HUES64 (cell line): ENCODE data around the gene PRCD.

Experiments used
- H3K27ac ChIP-seq: 2 replicates; pipeline ENCODE4 v1.7.0; 2013; ENCODE audit warnings: low read depth, low read length, inconsistent platforms
- H3K27me3 ChIP-seq: 2 replicates; pipeline ENCODE4 v1.6.1; 2013; ENCODE audit warnings: mild to moderate bottlenecking, low read length; ENCODE audit not compliant: insufficient read depth
- H3K36me3 ChIP-seq: 2 replicates; pipeline ENCODE4 v1.6.1; 2013; ENCODE audit warnings: mild to moderate bottlenecking, low read length; ENCODE audit not compliant: insufficient read depth
- H3K4me1 ChIP-seq: 2 replicates; pipeline ENCODE4 v1.6.1; 2013; ENCODE audit warnings: mild to moderate bottlenecking, low read length, moderate library complexity; ENCODE audit not compliant: insufficient read depth
- H3K4me3 ChIP-seq: 2 replicates; pipeline ENCODE4 v1.5.1; 2013; ENCODE audit warnings: mild to moderate bottlenecking, low read length, moderate library complexity
- H3K9ac ChIP-seq: 2 replicates; pipeline ENCODE4 v1.6.1; 2013; ENCODE audit warnings: mild to moderate bottlenecking, low read depth, low read length
- H3K9me3 ChIP-seq: 2 replicates; pipeline ENCODE4 v1.6.1; 2013; ENCODE audit warnings: low read depth, low read length; ENCODE audit not compliant: insufficient read depth
- WGBS: fragments of 150-250, 120-280 bp; methylation state at CpG from one replicate; pipeline ENCODE4 v1.1.7; 2013; ENCODE audit warnings: missing lambda C conversion rate; 5-methylcytosine and 5-hydroxymethylcytosine counted together

PRCD gene

DNA sequence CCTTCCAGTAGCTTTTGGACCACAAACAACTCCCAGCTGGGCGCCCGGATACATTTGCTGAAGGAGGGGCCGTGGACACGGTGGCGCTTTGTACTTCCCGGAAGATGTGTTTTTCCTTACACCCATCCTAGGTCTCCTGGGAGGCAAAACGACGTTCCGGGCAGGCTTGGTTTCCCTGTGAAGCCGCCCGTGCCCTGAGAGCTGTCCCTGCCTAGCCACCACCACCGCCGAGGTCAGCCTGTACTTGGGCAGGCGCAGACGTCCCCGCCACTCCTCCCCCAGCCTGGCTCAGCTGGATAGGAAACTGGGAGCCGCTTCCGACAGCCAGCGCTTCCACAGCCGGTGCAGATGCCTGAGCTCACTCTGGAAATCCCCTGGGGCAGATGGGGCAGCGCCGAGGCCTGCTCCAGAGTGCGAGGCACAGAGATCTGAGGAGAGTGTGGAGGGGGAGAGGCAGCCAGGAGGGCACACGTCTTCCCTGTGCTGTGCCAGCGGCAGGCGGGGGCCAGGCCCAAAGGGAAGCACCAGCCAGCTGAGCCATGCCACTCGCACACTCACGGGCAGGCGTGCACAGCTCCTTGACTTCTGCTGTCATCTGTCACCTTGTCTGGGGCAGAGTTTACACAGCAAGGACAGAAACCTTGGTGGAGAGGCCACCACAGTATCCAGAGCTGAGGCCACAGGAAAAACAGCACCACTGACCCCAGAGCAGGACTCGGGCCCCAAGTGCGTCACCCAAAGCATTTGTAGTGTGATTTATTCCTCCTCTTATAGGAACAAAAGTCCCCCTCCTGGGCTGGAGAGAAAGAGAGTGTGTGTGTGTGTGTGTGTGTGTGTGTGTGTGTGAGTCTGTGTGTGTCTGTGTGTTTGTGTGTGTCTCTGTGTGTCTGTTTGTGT, 41.6 kb upstream of the PRCD start:
- no peaks in the 10 kb centered on the region for H3K36me3 ChIP-seq
- H3K9me3 ChIP-seq: no peaks in the 10 kb centered on the region
- peaks cover 5% of the 10 kb centered on the region; the same call in 1 of the 2 replicates for H3K27me3 ChIP-seq
- no peak overlapping the region for H3K4me3 ChIP-seq
- H3K27ac ChIP-seq: 0 out of 2 replicates have a peak overlapping the region, but pooled peaks have one; percentile 40
- H3K4me1 ChIP-seq: peaks cover 45% of the 10 kb centered on the region
- 38% methylated on average over 31 of the region's 31 CpGs for WGBS
- H3K9ac ChIP-seq: no peak overlapping the region

DNA sequence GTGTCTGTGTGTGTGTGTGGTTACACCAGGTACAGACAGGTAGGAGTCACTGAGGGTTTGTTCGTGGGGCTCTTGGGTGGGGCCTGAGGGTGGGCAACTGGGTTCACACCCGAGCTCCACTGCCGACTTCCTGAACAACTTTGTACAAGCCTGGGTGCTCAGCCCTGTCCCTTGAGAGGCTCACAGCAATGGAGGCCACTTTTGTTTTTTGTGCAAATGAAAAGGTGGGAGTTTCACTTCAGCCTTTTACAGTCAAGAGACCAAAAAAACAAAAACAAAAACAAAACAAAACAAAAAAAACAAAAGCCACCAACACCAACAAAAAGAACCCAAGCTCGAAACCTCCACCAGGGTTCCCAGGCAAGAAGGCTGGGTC, 41.0 kb upstream of the PRCD start:
- peaks cover 40% of the 10 kb centered on the region for H3K4me1 ChIP-seq
- H3K9ac ChIP-seq: no peak overlapping the region
- H3K36me3 ChIP-seq: no peaks in the 10 kb centered on the region
- 76% methylated on average over 4 of the region's 4 CpGs for WGBS
- H3K9me3 ChIP-seq: no peaks in the 10 kb centered on the region
- H3K4me3 ChIP-seq: no peak overlapping the region
- H3K27me3 ChIP-seq: peaks cover 5% of the 10 kb centered on the region; the same call in 1 of the 2 replicates
- H3K27ac ChIP-seq: no peak overlapping the region

DNA sequence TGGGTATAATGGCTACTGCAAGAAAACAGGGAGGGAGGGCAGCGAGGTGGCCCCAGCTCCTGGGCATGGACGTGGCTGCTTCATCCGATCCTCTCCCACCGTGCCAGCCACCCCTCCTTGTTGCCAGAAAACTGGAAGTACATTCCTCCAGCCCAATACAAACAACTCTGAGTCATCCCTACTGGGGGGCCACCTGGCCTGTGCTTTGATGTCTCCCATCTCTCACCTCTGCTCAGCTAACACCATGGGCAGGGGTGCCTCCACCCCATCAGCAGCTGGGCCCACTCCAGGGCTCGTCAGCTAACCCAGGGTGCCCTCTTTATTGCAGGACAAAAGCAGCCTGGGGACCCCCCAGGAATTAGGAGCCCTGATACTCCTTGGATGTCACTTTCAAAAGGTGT, 40.6 kb upstream of the PRCD start:
- Histone ChIP-seq H3K4me3 (no peak overlapping the region), H3K9ac (no peak overlapping the region), H3K27ac (no peak overlapping the region), H3K9me3 (no peaks in the 10 kb centered on the region), H3K27me3 (peaks cover 5% of the 10 kb centered on the region; the same call in 1 of the 2 replicates), H3K4me1 (peaks cover 40% of the 10 kb centered on the region), H3K36me3 (no peaks in the 10 kb centered on the region)
- WGBS: 69% methylated on average over 5 of the region's 5 CpGs

DNA sequence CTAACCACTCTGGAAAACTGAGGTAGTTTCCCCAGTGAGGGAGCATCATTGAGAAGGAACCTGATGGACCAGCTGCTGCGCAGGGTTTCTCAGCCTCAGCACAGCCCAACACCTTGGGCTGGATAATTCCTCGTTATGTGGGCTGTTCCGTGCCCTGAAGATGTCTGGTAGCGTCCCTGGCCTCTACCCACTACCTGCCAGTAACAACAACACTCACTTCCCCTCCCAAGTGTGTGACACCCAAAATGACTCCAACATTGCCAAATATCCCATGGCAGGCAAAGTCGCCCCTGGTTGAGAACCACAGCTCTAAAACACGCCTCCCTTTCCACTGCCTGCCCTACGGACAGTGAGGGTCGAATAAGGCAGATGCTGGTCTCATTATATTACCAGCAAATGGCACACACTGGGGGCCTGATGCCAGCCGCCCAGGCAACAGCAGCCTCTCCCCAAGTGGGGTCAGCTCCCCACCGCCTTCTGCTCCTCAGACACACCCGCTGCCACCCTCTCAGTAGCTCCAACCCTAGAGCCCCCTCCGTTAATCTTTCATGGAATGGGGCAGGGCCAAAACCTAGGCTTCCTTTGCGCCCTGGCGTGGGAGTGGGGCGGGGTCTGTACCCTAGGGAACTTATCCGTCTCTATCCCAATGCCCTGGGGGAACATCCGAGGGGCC, 39.6 kb upstream of the PRCD start:
- Histone ChIP-seq H3K27me3 (peaks cover 5% of the 10 kb centered on the region; the same call in 1 of the 2 replicates), H3K36me3 (no peaks in the 10 kb centered on the region), H3K27ac (no peak overlapping the region), H3K4me1 (peaks cover 40% of the 10 kb centered on the region), H3K9me3 (no peaks in the 10 kb centered on the region), H3K4me3 (peak overlapping the region; percentile 82), H3K9ac (peak overlapping the region; percentile 84; the same call in 1 of the 2 replicates)
- 43% methylated on average over 17 of the region's 17 CpGs for WGBS

DNA sequence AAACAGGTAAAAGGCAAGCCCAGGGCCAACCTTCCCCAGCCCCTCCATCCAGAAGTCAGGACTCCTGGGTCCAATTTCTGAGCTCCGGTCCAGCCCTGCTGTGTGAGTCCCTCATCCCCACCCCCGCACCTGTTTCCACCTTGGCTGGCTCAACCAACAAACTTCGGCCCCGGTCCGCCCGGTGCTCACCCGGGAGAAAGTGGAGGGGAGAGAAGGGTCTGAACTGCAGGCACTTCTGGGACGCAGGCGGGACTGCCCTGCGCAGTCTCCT, 39.2 kb upstream of the PRCD start:
- H3K9me3 ChIP-seq: no peaks in the 10 kb centered on the region
- peaks cover 40% of the 10 kb centered on the region for H3K4me1 ChIP-seq
- 1% methylated on average over 10 of the region's 10 CpGs for WGBS
- peak overlapping the region; percentile 84 for H3K9ac ChIP-seq
- no peak overlapping the region for H3K27ac ChIP-seq
- H3K4me3 ChIP-seq: peak overlapping the region; percentile 82
- no peaks in the 10 kb centered on the region for H3K36me3 ChIP-seq
- H3K27me3 ChIP-seq: peaks cover 5% of the 10 kb centered on the region; the same call in 1 of the 2 replicates

DNA sequence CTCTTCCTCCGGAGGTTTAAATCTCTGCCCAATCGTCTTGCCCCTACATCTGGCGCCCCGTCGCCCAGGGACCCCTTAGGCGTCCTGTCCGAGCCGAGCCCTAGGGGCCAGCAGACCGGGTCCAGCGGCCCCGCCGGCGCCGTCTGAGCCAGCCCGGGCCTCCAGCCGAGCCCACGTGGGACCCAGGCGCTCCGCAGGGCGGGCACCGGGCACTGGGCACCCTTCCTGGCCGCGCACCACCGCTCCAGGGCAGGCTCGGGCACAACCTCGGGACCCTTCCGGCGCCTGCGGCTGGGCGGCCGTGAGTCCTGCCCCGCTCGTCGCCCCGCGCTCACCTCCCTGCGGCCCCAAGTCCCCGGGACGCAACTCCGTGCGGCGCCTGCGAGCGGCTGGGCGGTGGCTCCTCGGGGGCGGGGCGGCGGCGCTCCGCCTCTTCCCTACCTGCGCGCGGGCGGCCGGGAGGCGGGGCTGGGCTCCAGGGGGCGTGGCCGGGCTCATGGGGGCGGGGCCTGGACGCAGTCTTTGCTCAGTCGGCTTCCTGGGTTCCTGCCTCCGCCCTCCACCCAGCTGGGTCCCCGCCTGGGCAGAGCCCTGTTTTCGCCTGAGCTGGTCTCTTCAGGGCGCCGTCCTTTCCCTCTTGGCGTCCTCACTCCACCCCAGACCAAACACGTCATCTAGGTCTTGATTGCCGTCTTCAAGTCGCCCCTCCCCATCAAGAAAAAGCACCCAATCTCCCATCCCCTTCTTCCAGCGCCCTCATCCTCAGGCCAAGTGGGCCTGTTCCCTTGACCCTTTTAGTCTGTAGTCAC, 38.6 kb upstream of the PRCD start, which contains the start of gene RHBDF2:
TSS of gene RHBDF2 (minus strand) at position 406 of the 809 bp plus-strand sequence. CDS start 19,899 bp downstream, outside the sequence.
- Histone ChIP-seq H3K9me3 (no peaks in the 10 kb centered on the region), H3K27me3 (peaks cover 5% of the 10 kb centered on the region; the same call in 1 of the 2 replicates), H3K36me3 (no peaks in the 10 kb centered on the region), H3K4me3 (peak within 1 kb of the TSS; percentile 82), H3K27ac (no peak within 1 kb of the TSS; the same call in 1 of the 2 replicates), H3K4me1 (peaks cover 40% of the 10 kb centered on the region), H3K9ac (peak within 1 kb of the TSS; percentile 84)
- 2% methylated on average over 72 of the region's 72 CpGs for WGBS

DNA sequence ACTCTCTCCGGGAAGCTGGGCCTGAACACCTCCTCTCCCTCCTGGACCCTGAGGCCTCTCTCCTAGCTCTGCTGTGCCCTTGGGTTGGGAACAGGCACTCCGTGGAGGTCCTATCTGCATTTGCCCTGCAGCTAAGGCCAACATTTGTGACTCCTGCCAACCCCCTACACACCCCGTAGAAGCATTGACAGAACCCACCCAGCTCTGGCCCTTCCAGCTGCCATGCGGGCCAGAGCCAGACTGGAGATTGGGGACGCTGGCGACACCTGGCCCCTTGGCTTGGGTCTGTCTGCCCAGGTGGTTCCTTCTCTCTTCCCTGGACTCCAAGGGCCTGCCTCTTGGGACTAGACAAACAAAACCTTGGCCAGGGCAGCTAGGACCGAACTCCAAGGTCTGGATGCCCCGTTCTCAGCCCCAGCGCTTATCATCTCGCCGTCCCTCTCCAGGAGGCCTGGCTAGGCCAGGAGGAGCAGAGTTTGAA, 38.0 kb upstream of the PRCD start:
- H3K9ac ChIP-seq: no peak overlapping the region
- H3K27me3 ChIP-seq: peaks cover 9% of the 10 kb centered on the region
- peak overlapping the region; percentile 82 for H3K4me3 ChIP-seq
- no peaks in the 10 kb centered on the region for H3K36me3 ChIP-seq
- H3K9me3 ChIP-seq: no peaks in the 10 kb centered on the region
- WGBS: 71% methylated on average over 11 of the region's 11 CpGs
- H3K27ac ChIP-seq: no peak overlapping the region; the same call in 1 of the 2 replicates
- peaks cover 40% of the 10 kb centered on the region for H3K4me1 ChIP-seq

DNA sequence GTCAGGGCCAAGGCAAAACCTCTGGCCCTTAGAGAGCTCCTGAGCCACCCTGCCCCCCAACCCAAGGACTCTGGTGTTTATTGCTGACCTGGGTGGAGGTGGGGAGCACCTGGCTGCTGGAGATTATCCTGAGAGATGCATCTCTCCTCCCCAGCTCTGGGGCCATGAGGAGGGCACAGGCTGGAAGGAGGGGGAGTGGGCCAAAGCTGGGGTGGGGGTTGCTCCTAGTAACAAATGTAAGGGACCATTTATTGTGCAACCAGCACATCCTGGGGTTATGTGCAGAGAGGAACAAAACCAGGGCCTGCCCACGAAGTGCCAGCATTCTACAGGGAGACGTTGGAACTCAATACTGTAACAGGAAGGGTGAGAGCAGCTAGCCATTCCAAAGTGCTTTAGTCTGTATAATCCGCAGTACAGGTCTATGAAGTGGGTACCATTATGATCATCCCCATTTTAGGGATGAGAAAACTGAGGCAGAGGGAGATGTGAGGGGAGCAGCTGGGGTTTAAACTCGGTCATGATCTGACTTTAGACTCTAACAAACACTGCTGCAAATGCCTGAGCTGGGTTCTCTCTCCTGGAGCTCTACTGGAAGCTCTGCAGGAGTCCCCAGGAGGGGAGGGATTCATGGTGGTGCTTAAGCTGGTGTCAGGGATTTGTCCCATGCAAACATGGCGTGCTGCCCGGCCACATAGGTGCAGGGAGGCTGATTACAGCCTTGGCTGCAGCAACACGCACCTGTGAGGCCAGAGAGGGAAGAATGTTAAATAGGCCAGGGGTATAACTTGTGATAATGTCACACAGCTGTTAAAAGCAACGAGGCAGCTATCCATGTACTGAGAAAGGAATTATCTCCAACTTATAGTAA, 37.3 kb upstream of the PRCD start:
- 89% methylated on average over 7 of the region's 8 CpGs for WGBS
- peaks cover 35% of the 10 kb centered on the region for H3K4me1 ChIP-seq
- H3K36me3 ChIP-seq: no peaks in the 10 kb centered on the region
- no peak overlapping the region for H3K9ac ChIP-seq
- no peak overlapping the region for H3K4me3 ChIP-seq
- H3K27ac ChIP-seq: no peak overlapping the region
- no peaks in the 10 kb centered on the region for H3K9me3 ChIP-seq
- H3K27me3 ChIP-seq: peaks cover 13% of the 10 kb centered on the region

DNA sequence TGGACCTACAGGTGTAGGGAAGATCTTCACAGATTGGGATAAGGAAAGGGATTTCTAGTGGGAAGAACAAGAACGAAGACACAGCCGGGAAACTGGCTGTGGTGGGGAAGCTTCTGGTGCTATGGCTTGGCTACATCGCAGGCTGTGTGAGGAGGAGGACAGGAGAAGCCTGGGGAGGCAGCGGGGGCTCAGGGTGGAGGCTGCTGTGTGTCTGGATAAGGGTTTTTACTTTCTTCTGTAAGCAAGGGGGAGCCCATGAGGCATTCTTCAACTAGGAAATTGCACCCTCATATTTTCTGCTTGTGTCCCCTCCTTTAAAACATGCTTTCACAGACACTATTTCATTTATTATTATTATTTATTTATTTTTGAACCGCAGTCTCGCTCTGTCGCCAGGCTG, 35.7 kb upstream of the PRCD start:
- WGBS: 66% methylated on average over 6 of the region's 7 CpGs
- Histone ChIP-seq H3K4me3 (no peak overlapping the region), H3K4me1 (peaks cover 19% of the 10 kb centered on the region), H3K27ac (no peak overlapping the region), H3K36me3 (no peaks in the 10 kb centered on the region), H3K9ac (no peak overlapping the region), H3K9me3 (no peaks in the 10 kb centered on the region), H3K27me3 (peaks cover 13% of the 10 kb centered on the region)
